Activated naive CD4-positive, alpha-beta T cell treated with anti-CD3 and anti-CD28 coated beads for 36 hours (primary cell): ENCODE results near the gene DUOXA1. TPM values are rescaled to one million over a fixed set of nuclear protein-coding genes. Genes with fewer than 3 reads are reported as not detected.
A peak's percentile ranks its signal among the peaks of the same experiment; 100 is the strongest.

ENCODE experiments used
- CTCF ChIA-PET: fragments of 350-600 bp; sonication (Branson Sonifier 250); formaldehyde crosslinking; loops from one replicate; lab custom pipeline; 2021; ENCODE audit warnings: antibody characterized with exemption; lab: Charles Lee
- DNase-seq: peaks from one replicate; pipeline ENCODE4 v3.0.0-alpha.2; 2020
- H3K27ac Mint-ChIP-seq: one replicate; pipeline ENCODE4 v1.8.0; 2021; ENCODE audit warnings: mild to moderate bottlenecking, mixed read lengths
- H3K27me3 Mint-ChIP-seq: one replicate; pipeline ENCODE4 v1.8.0; 2021; ENCODE audit warnings: low read depth, mixed read lengths
- H3K36me3 Mint-ChIP-seq: one replicate; pipeline ENCODE4 v1.8.0; 2021; ENCODE audit warnings: low read depth, mixed read lengths
- H3K4me1 Mint-ChIP-seq: one replicate; pipeline ENCODE4 v1.8.0; 2021; ENCODE audit warnings: low read depth, mixed read lengths
- H3K4me3 Mint-ChIP-seq: one replicate; pipeline ENCODE4 v1.8.0; 2021; ENCODE audit warnings: mild to moderate bottlenecking, moderate library complexity, mixed read lengths
- H3K9me3 Mint-ChIP-seq: one replicate; pipeline ENCODE4 v1.8.0; 2021; ENCODE audit warnings: mixed read lengths
- intact Hi-C: fragments of 100-400 bp; cut with micrococcal nuclease; formaldehyde crosslinking; loops from one replicate; pipeline ENCODE4 v1.15.1; 2023
- total RNA-seq, 2 experiments: library from RNA; stranded (reverse); gene quantifications; one replicate each; pipeline ENCODE4 v1.2.3, GENCODE V29; 2021

The DUOXA1 gene
- total RNA-seq, 2 experiments from 2014 or later, result not detected

- H3K4me1 Mint-ChIP-seq, result no peaks in the 10 kb centered on the region
- no peaks in the 10 kb centered on the region for H3K9me3 Mint-ChIP-seq
- no peak overlapping the region for H3K27ac Mint-ChIP-seq
- intact Hi-C loops, result no loop called here
- no peaks in the 10 kb centered on the region for H3K36me3 Mint-ChIP-seq
- CTCF ChIA-PET, result interaction anchor here (0.6 to 1.6 kb wide), 3 partner anchors 14 to 150 kb away, joined by 3 to 4 read pairs (median 3); no protein-coding TSS in a partner anchor
- H3K27me3 Mint-ChIP-seq, result peaks cover 41% of the 10 kb centered on the region
- no peak for DNase-seq
- H3K4me3 Mint-ChIP-seq, result no peak overlapping the region
Observed at GRCh38 chr15:45123397-45123796, 6.3 kb downstream of the DUOXA1 start.

GRCh38 chr15:45122719-45123118, 7.0 kb downstream of the DUOXA1 start:
- CTCF ChIA-PET, result interaction anchor here (1.6 kb wide), 1 partner anchor 13 kb away, joined by 4 read pairs; no protein-coding TSS in a partner anchor
- DNase-seq, result no peak
- Mint-ChIP-seq H3K36me3 (no peaks in the 10 kb centered on the region), H3K4me1 (peaks cover 3% of the 10 kb centered on the region), H3K4me3 (no peak overlapping the region), H3K27me3 (peaks cover 41% of the 10 kb centered on the region), H3K27ac (no peak overlapping the region), H3K9me3 (no peaks in the 10 kb centered on the region)
- intact Hi-C loops, result no loop called here

DNA sequence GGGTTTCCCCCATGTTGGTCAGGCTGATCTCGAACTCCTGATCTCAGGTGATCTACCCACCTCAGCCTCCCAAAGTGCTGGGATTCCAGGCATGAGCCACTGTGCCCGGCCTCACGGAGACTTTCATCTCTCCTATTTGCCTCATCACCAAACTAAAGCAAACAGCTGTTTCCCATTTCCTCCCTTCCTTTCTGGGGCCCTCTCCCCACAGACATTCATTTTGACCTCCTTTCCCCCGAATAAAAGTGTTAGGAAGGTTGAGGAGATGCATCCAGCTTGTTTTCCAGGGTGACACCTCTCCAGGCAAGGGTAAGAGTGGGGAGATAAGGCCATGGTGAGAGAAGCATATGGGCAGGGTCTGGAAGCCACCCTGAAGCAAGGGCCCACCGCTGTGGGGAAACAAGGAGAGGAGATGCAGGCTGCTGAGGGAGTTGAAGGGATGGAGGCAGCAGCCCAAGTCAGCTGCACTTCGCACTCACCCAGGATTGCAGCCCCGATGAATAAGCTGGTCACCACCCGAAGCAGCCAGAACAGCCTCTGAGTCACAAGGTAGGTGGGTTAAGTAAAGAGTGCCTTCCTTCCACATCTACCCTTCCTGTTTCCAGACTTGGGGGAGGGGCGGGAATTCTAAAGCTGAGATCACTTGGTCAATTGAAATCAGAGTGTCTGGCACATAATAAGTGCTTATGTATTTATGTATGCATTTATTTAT, 7.8 kb downstream of the DUOXA1 start:
- no peak overlapping the region for H3K27ac Mint-ChIP-seq
- DNase-seq, result no peak
- H3K36me3 Mint-ChIP-seq, result no peaks in the 10 kb centered on the region
- no peak overlapping the region for H3K4me3 Mint-ChIP-seq
- peaks cover 46% of the 10 kb centered on the region for H3K27me3 Mint-ChIP-seq
- peaks cover 12% of the 10 kb centered on the region for H3K4me1 Mint-ChIP-seq
- CTCF ChIA-PET, result interaction anchor here (0.6 to 1.1 kb wide), 4 partner anchors 36 to 587 kb away, joined by 3 read pairs; no protein-coding TSS in a partner anchor
- no peaks in the 10 kb centered on the region for H3K9me3 Mint-ChIP-seq
- intact Hi-C loops, result no loop called here

DNA sequence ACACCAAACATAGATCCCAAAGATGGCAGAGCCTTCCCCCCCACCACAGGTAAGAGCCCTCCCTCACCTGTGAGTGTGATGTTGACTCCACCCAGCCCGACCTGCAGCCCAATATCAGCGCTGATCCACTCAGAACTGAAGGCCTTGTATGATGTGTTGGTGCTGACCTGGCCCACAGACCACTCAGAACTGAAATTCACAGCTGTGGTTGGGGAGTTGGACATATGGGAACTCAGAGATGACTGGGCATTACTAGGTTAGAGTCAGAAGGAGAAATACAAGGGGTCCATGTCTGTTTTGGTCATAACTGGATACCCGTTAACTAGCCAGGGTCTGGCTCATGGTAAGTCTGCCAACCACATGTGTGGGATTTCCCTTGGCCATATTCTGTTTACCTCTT, 8.7 kb downstream of the DUOXA1 start:
- no peak for DNase-seq
- Mint-ChIP-seq H3K9me3 (no peaks in the 10 kb centered on the region), H3K27me3 (peaks cover 47% of the 10 kb centered on the region), H3K36me3 (no peaks in the 10 kb centered on the region), H3K4me1 (peaks cover 16% of the 10 kb centered on the region), H3K4me3 (no peak overlapping the region), H3K27ac (no peak overlapping the region)
- intact Hi-C loops, result no loop called here
- CTCF ChIA-PET, result interaction anchor here (0.6 to 1.2 kb wide), 7 partner anchors 23 to 588 kb away, joined by 3 to 5 read pairs (median 3); no protein-coding TSS in a partner anchor

DNA sequence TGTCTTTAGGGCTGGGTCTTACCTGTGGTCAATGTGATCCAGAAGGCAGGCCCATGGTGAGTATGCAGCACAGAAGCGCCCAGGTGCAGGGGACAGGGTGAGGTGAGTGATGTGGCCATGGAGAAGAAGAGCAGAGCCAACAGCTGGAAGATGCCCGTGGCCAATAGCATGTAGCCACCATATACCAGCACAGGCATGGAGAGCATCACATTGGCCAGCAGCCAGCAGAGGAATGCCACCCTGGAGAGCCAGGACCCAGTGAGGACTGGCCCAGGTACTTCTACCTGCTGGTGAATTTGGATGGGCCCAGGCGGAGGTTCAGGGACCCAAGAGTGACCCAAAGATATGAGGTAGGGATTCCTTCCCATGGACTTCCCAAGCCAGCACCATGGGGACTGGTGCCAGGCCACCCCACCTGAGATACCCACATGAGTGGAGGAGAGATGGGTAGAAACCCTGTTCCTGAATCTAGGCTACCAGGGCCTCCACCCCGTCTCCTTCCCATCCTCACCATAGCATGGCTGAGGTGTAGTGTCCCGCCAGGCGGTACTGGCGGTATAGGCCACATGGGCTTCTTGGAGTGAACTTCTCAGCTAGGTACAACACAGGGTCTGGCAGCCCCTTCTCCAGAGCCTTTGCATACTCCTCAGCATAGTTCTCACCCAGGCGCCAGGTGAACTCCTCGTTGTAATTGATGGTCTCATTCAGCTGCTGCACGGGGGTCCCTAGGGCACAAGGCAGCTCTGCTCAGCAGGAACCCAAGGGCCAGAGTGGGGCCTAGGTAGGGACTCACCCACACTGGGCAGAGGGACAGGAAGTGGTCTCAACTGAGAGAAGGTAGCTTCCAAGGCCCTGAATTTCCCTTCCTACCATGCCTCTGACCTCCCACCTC, 9.4 kb downstream of the DUOXA1 start:
- no peak for DNase-seq
- no peak overlapping the region for H3K27ac Mint-ChIP-seq

DNA sequence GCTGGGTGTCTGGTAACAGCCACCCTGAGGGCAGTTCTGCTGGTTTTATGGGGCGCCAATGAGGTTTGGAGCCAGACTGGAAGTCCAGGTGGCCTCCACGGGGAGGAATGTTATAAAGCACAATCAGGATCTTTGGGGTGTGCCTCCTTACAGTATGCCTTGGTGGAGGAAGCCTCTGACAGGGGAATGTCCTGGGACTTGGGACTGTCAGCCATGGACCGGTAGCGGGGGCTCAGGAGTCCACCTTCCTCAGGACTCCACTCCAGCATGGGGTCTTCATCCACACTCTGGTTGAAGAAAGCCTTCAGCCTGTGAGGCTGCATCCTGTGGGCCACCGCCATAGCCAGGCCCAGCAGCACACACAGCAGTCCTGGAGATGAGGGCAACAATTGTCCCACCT, 10.7 kb downstream of the DUOXA1 start:
- intact Hi-C loops, result loop anchor here (2.0 to 5.0 kb wide), 4 partner anchors 82 to 266 kb away; partner anchors contain the start of gene SORD
- Mint-ChIP-seq H3K27ac (no peak overlapping the region), H3K4me1 (peaks cover 23% of the 10 kb centered on the region), H3K36me3 (no peaks in the 10 kb centered on the region), H3K9me3 (no peaks in the 10 kb centered on the region), H3K4me3 (no peak overlapping the region), H3K27me3 (peaks cover 56% of the 10 kb centered on the region)
- no peak for DNase-seq
- CTCF ChIA-PET, result interaction anchor here (0.8 to 1.7 kb wide), 24 partner anchors 8 to 297 kb away, joined by 3 to 32 read pairs (median 6); partner anchors contain the start of genes DUOX1 and DUOXA1

More for the DNA sequence above, 9.4 kb downstream of the DUOXA1 start:
- Mint-ChIP-seq H3K27me3 (peaks cover 48% of the 10 kb centered on the region), H3K36me3 (no peaks in the 10 kb centered on the region), H3K4me3 (no peak overlapping the region), H3K9me3 (no peaks in the 10 kb centered on the region), H3K4me1 (peaks cover 16% of the 10 kb centered on the region)
- CTCF ChIA-PET, result interaction anchor here (0.6 to 1.2 kb wide), 3 partner anchors 22 to 256 kb away, joined by 3 to 5 read pairs (median 3); no protein-coding TSS in a partner anchor
- intact Hi-C loops, result no loop called here

DNA sequence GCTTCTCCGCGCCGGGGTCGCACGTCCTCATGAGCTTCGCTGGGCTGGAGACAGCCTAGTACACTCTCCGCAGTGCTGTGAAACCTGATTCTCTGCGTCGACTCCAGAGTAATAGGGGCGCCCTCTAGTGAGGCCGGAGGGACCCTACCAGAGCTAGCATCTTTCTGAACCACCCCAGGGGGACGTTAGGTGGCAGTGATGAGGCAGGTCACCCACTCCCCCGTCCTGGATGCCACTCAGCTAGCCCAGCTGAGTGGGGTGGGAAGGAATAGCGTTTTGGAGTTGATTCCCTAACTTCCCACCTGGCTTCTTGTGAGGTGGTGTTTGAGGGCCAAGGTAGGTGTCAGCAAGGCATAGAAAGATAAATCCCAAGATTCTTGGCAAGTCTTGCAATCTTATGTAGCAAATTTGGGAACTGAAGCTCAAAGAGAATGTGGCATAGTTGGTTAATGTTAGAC, 11.5 kb downstream of the DUOXA1 start:
- Mint-ChIP-seq H3K27me3 (peaks cover 60% of the 10 kb centered on the region), H3K36me3 (no peaks in the 10 kb centered on the region), H3K9me3 (no peaks in the 10 kb centered on the region), H3K27ac (no peak overlapping the region), H3K4me1 (peaks cover 32% of the 10 kb centered on the region), H3K4me3 (peak overlapping the region; percentile 50)
- intact Hi-C loops, result loop anchor here (2.0 to 5.0 kb wide), 4 partner anchors 83 to 265 kb away; partner anchors contain the start of gene SORD
- CTCF ChIA-PET, result interaction anchor here (0.6 to 1.7 kb wide), 51 partner anchors 8 to 298 kb away, joined by 3 to 32 read pairs (median 4); partner anchors contain the start of genes DUOX1 and DUOXA1
- DNase-seq, result peak; percentile 93

DNA sequence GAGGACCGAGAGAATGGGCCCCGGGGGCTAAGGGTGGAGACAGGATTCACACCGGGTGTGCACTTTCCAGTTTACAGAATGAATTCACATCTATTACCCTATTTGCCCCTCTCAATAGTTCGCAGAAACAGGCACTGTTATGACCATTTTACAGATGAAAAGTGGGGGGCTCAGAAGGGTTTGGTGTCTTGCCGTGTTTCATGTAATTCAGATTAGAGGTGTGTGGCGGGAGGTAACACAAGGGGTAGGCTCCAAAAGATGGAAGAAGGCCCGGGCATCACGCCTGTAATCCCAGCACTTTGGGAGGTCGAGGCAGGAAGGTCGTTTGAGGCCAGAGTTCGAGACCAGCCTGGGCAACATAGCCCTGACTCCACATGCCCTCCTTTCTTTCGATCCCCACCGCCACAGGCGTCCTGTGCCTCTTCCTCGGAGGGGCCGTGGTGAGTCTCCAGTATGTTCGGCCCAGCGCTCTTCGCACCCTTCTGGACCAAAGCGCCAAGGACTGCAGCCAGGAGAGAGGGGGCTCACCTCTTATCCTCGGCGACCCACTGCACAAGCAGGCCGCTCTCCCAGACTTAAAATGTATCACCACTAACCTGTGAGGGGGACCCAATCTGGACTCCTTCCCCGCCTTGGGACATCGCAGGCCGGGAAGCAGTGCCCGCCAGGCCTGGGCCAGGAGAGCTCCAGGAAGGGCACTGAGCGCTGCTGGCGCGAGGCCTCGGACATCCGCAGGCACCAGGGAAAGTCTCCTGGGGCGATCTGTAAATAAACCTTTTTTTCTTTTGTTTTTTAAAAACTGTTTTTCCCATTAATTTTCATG, 12.2 kb downstream of the DUOXA1 start:
- CTCF ChIA-PET, result interaction anchor here (0.7 to 1.7 kb wide), 47 partner anchors 10 to 298 kb away, joined by 3 to 32 read pairs (median 4); partner anchors contain the start of genes DUOX1 and DUOXA1
- DNase-seq, result no peak
- H3K9me3 Mint-ChIP-seq, result no peaks in the 10 kb centered on the region
- peaks cover 36% of the 10 kb centered on the region for H3K4me1 Mint-ChIP-seq
- intact Hi-C loops, result loop anchor here (2.0 to 5.0 kb wide), 5 partner anchors 83 to 265 kb away; partner anchors contain the start of gene SORD
- H3K36me3 Mint-ChIP-seq, result no peaks in the 10 kb centered on the region
- H3K4me3 Mint-ChIP-seq, result peak overlapping the region; percentile 50
- H3K27ac Mint-ChIP-seq, result no peak overlapping the region
- peaks cover 66% of the 10 kb centered on the region for H3K27me3 Mint-ChIP-seq

- H3K9me3 Mint-ChIP-seq, result no peaks in the 10 kb centered on the region
- peaks cover 72% of the 10 kb centered on the region for H3K27me3 Mint-ChIP-seq
- H3K27ac Mint-ChIP-seq, result no peak overlapping the region
- CTCF ChIA-PET, result interaction anchor here (1.1 kb wide), 1 partner anchor 19 kb away, joined by 5 read pairs; no protein-coding TSS in a partner anchor
- H3K36me3 Mint-ChIP-seq, result no peaks in the 10 kb centered on the region
- peaks cover 45% of the 10 kb centered on the region for H3K4me1 Mint-ChIP-seq
- no peak overlapping the region for H3K4me3 Mint-ChIP-seq
- intact Hi-C loops, result loop anchor here (2.0 to 5.0 kb wide), 2 partner anchors 94 to 148 kb away; partner anchors contain the start of gene SORD
- no peak for DNase-seq
Observed at GRCh38 chr15:45116482-45117307, 13.0 kb downstream of the DUOXA1 start.

GRCh38 chr15:45116006-45116481, 13.6 kb downstream of the DUOXA1 start:
- intact Hi-C loops, result loop anchor here (2.0 to 5.0 kb wide), 2 partner anchors 94 to 147 kb away; partner anchors contain the start of gene SORD
- peaks cover 45% of the 10 kb centered on the region for H3K4me1 Mint-ChIP-seq
- no peaks in the 10 kb centered on the region for H3K9me3 Mint-ChIP-seq
- no peak overlapping the region for H3K4me3 Mint-ChIP-seq
- H3K36me3 Mint-ChIP-seq, result no peaks in the 10 kb centered on the region
- H3K27ac Mint-ChIP-seq, result no peak overlapping the region
- no peak for DNase-seq
- H3K27me3 Mint-ChIP-seq, result peaks cover 70% of the 10 kb centered on the region
- CTCF ChIA-PET, result interaction anchor here (1.1 to 2.1 kb wide), 2 partner anchors 15 to 19 kb away, joined by 5 to 6 read pairs; no protein-coding TSS in a partner anchor
